HG03457 (cell line): Measurements from ENCODE around the gene PROCA1.
"Not testable (repeated sequence)": the region's sequence is repeated elsewhere in the genome, so short reads cannot be mapped to it uniquely, and the experiment has no call there.

Experiments used
- ATAC-seq: cut with Tn5 transposase; IDR thresholded peaks from one replicate; pipeline ENCODE4 v1.9.1; 2021; ENCODE audit warnings: moderate number of reproducible peaks; ENCODE audit not compliant: unreplicated experiment

Gene PROCA1

GRCh38 chr17:28726627-28727491, 15.2 kb upstream of the PROCA1 start:
- peak; percentile 31 for ATAC-seq

- no peak for ATAC-seq
Observed at GRCh38 chr17:28726226-28726626, 14.5 kb upstream of the PROCA1 start, which contains the start of gene TLCD1. TLCD1 (minus strand) TSS chr17:28726233; CDS start chr17:28726097, 136 bp downstream.

- no peak for ATAC-seq
Observed at GRCh38 chr17:28725660-28726225, 14.1 kb upstream of the PROCA1 start.

GRCh38 chr17:28725166-28725659, 13.5 kb upstream of the PROCA1 start:
- ATAC-seq = no peak

GRCh38 chr17:28724500-28725165, 12.9 kb upstream of the PROCA1 start:
- no peak for ATAC-seq

- not testable (repeated sequence) for ATAC-seq
Observed at GRCh38 chr17:28723836-28724499, 12.3 kb upstream of the PROCA1 start.

- no peak for ATAC-seq
Observed at GRCh38 chr17:28723159-28723835, 11.6 kb upstream of the PROCA1 start.

- ATAC-seq = no peak
Observed at GRCh38 chr17:28722417-28723158, 10.9 kb upstream of the PROCA1 start.

- ATAC-seq = not testable (repeated sequence)
Observed at GRCh38 chr17:28720997-28721329, 9.3 kb upstream of the PROCA1 start.

- ATAC-seq = no peak
Observed at GRCh38 chr17:28720247-28720996, 8.7 kb upstream of the PROCA1 start.

- ATAC-seq = no peak
Observed at GRCh38 chr17:28719021-28719433, 7.3 kb upstream of the PROCA1 start.

GRCh38 chr17:28718333-28719020, 6.8 kb upstream of the PROCA1 start:
- ATAC-seq = no peak

GRCh38 chr17:28717578-28718332, 6.1 kb upstream of the PROCA1 start, which contains the start of gene RAB34:
RAB34 (minus strand) TSS chr17:28717868; CDS start chr17:28717266, 602 bp downstream.
- no peak for ATAC-seq

GRCh38 chr17:28716740-28717577, 5.3 kb upstream of the PROCA1 start:
- ATAC-seq = no peak

GRCh38 chr17:28715217-28715616, 3.5 kb upstream of the PROCA1 start:
- ATAC-seq = no peak

- ATAC-seq = no peak
Observed at GRCh38 chr17:28714281-28714680, 2.6 kb upstream of the PROCA1 start.
